ENCODE data around the gene SLC38A4.
"Not testable (repeated sequence)": the region's sequence is repeated elsewhere in the genome, so short reads cannot be mapped to it uniquely, and the experiment has no call there.

Gene SLC38A4
- 0 to 0.09 (median 0) reads per million in 3 donors for total RNA-seq

GRCh38 chr12:46825591-46826414 is at the start of gene SLC38A4:
Gene SLC38A4, minus strand, starts transcription at chr12:46825997. Its CDS starts 32,926 bp downstream, at chr12:46793071.
- DNase-seq, result no peak
- Histone ChIP-seq H3K4me1 (ENCODE audit: control insufficient read depth, insufficient read depth, low read length, poor library complexity, severe bottlenecking) (no peaks in the 10 kb centered on the region), H3K4me3 (ENCODE audit: insufficient read depth, low read depth, low read length, poor library complexity, severe bottlenecking) (no peak within 1 kb of the TSS), H3K9me3 (ENCODE audit: control insufficient read depth, low read length) (no peaks in the 10 kb centered on the region), H3K27ac (ENCODE audit: insufficient read depth, low read length, poor library complexity, severe bottlenecking) (no peak within 1 kb of the TSS), H3K27me3 (replicated peaks; ENCODE audit: control insufficient read depth, insufficient read depth, low read length, poor library complexity, severe bottlenecking) (peaks cover 12% of the 10 kb centered on the region), H3K36me3 (ENCODE audit: control insufficient read depth, insufficient read depth, low read length) (no peaks in the 10 kb centered on the region)

GRCh38 chr12:46875095-46875494 is 49.3 kb upstream of the SLC38A4 start:
- Histone ChIP-seq H3K36me3 (ENCODE audit: control insufficient read depth, insufficient read depth, low read length) (no peaks in the 10 kb centered on the region), H3K4me3 (ENCODE audit: insufficient read depth, low read depth, low read length, poor library complexity, severe bottlenecking) (no peak overlapping the region), H3K27ac (ENCODE audit: insufficient read depth, low read length, poor library complexity, severe bottlenecking) (no peak overlapping the region), H3K9me3 (ENCODE audit: control insufficient read depth, low read length) (peaks cover 5% of the 10 kb centered on the region), H3K4me1 (ENCODE audit: control insufficient read depth, insufficient read depth, low read length, poor library complexity, severe bottlenecking) (no peaks in the 10 kb centered on the region), H3K27me3 (replicated peaks; ENCODE audit: control insufficient read depth, insufficient read depth, low read length, poor library complexity, severe bottlenecking) (no peaks in the 10 kb centered on the region)
- no peak for DNase-seq

- H3K36me3 ChIP-seq (ENCODE audit: control insufficient read depth, insufficient read depth, low read length), result no peaks in the 10 kb centered on the region
- no peaks in the 10 kb centered on the region for H3K4me1 ChIP-seq (ENCODE audit: control insufficient read depth, insufficient read depth, low read length, poor library complexity, severe bottlenecking)
- peaks cover 5% of the 10 kb centered on the region for H3K9me3 ChIP-seq (ENCODE audit: control insufficient read depth, low read length)
- no peak overlapping the region for H3K27ac ChIP-seq (ENCODE audit: insufficient read depth, low read length, poor library complexity, severe bottlenecking)
- DNase-seq, result no peak
- H3K4me3 ChIP-seq (ENCODE audit: insufficient read depth, low read depth, low read length, poor library complexity, severe bottlenecking), result no peak overlapping the region
- H3K27me3 ChIP-seq (replicated peaks; ENCODE audit: control insufficient read depth, insufficient read depth, low read length, poor library complexity, severe bottlenecking), result no peaks in the 10 kb centered on the region
Observed at GRCh38 chr12:46874642-46875041, 48.8 kb upstream of the SLC38A4 start.

- no peaks in the 10 kb centered on the region for H3K4me1 ChIP-seq (ENCODE audit: control insufficient read depth, insufficient read depth, low read length, poor library complexity, severe bottlenecking)
- H3K4me3 ChIP-seq (ENCODE audit: insufficient read depth, low read depth, low read length, poor library complexity, severe bottlenecking), result no peak overlapping the region
- H3K27me3 ChIP-seq (replicated peaks; ENCODE audit: control insufficient read depth, insufficient read depth, low read length, poor library complexity, severe bottlenecking), result no peaks in the 10 kb centered on the region
- no peak for DNase-seq
- no peaks in the 10 kb centered on the region for H3K36me3 ChIP-seq (ENCODE audit: control insufficient read depth, insufficient read depth, low read length)
- peaks cover 5% of the 10 kb centered on the region for H3K9me3 ChIP-seq (ENCODE audit: control insufficient read depth, low read length)
- no peak overlapping the region for H3K27ac ChIP-seq (ENCODE audit: insufficient read depth, low read length, poor library complexity, severe bottlenecking)
Observed at GRCh38 chr12:46872135-46872534, 46.3 kb upstream of the SLC38A4 start.

- no peak for DNase-seq
- Histone ChIP-seq H3K27ac (ENCODE audit: insufficient read depth, low read length, poor library complexity, severe bottlenecking) (no peak overlapping the region), H3K4me1 (ENCODE audit: control insufficient read depth, insufficient read depth, low read length, poor library complexity, severe bottlenecking) (no peaks in the 10 kb centered on the region), H3K27me3 (replicated peaks; ENCODE audit: control insufficient read depth, insufficient read depth, low read length, poor library complexity, severe bottlenecking) (no peaks in the 10 kb centered on the region), H3K9me3 (ENCODE audit: control insufficient read depth, low read length) (no peaks in the 10 kb centered on the region), H3K36me3 (ENCODE audit: control insufficient read depth, insufficient read depth, low read length) (no peaks in the 10 kb centered on the region), H3K4me3 (ENCODE audit: insufficient read depth, low read depth, low read length, poor library complexity, severe bottlenecking) (no peak overlapping the region)
Observed at GRCh38 chr12:46865311-46865710, 39.5 kb upstream of the SLC38A4 start.

GRCh38 chr12:46858368-46858767 is 32.6 kb upstream of the SLC38A4 start:
- no peak for DNase-seq
- H3K27ac ChIP-seq (ENCODE audit: insufficient read depth, low read length, poor library complexity, severe bottlenecking), result no peak overlapping the region
- H3K36me3 ChIP-seq (ENCODE audit: control insufficient read depth, insufficient read depth, low read length), result no peaks in the 10 kb centered on the region
- H3K4me3 ChIP-seq (ENCODE audit: insufficient read depth, low read depth, low read length, poor library complexity, severe bottlenecking), result no peak overlapping the region
- H3K4me1 ChIP-seq (ENCODE audit: control insufficient read depth, insufficient read depth, low read length, poor library complexity, severe bottlenecking), result no peaks in the 10 kb centered on the region
- no peaks in the 10 kb centered on the region for H3K9me3 ChIP-seq (ENCODE audit: control insufficient read depth, low read length)
- no peaks in the 10 kb centered on the region for H3K27me3 ChIP-seq (replicated peaks; ENCODE audit: control insufficient read depth, insufficient read depth, low read length, poor library complexity, severe bottlenecking)

GRCh38 chr12:46857486-46857885 is 31.7 kb upstream of the SLC38A4 start:
- H3K27ac ChIP-seq (ENCODE audit: insufficient read depth, low read length, poor library complexity, severe bottlenecking), result no peak overlapping the region
- no peak overlapping the region for H3K4me3 ChIP-seq (ENCODE audit: insufficient read depth, low read depth, low read length, poor library complexity, severe bottlenecking)
- H3K36me3 ChIP-seq (ENCODE audit: control insufficient read depth, insufficient read depth, low read length), result no peaks in the 10 kb centered on the region
- H3K9me3 ChIP-seq (ENCODE audit: control insufficient read depth, low read length), result no peaks in the 10 kb centered on the region
- H3K4me1 ChIP-seq (ENCODE audit: control insufficient read depth, insufficient read depth, low read length, poor library complexity, severe bottlenecking), result no peaks in the 10 kb centered on the region
- DNase-seq, result no peak
- H3K27me3 ChIP-seq (replicated peaks; ENCODE audit: control insufficient read depth, insufficient read depth, low read length, poor library complexity, severe bottlenecking), result no peaks in the 10 kb centered on the region

GRCh38 chr12:46855760-46856159 is 30.0 kb upstream of the SLC38A4 start:
- Histone ChIP-seq H3K9me3 (ENCODE audit: control insufficient read depth, low read length) (no peaks in the 10 kb centered on the region), H3K27me3 (replicated peaks; ENCODE audit: control insufficient read depth, insufficient read depth, low read length, poor library complexity, severe bottlenecking) (no peaks in the 10 kb centered on the region), H3K36me3 (ENCODE audit: control insufficient read depth, insufficient read depth, low read length) (no peaks in the 10 kb centered on the region), H3K27ac (ENCODE audit: insufficient read depth, low read length, poor library complexity, severe bottlenecking) (no peak overlapping the region), H3K4me3 (ENCODE audit: insufficient read depth, low read depth, low read length, poor library complexity, severe bottlenecking) (no peak overlapping the region), H3K4me1 (ENCODE audit: control insufficient read depth, insufficient read depth, low read length, poor library complexity, severe bottlenecking) (no peaks in the 10 kb centered on the region)
- DNase-seq, result no peak

- not testable (repeated sequence) for H3K36me3 ChIP-seq (ENCODE audit: control insufficient read depth, insufficient read depth, low read length); H3K4me3 ChIP-seq (ENCODE audit: insufficient read depth, low read depth, low read length, poor library complexity, severe bottlenecking); H3K27me3 ChIP-seq (replicated peaks; ENCODE audit: control insufficient read depth, insufficient read depth, low read length, poor library complexity, severe bottlenecking); H3K4me1 ChIP-seq (ENCODE audit: control insufficient read depth, insufficient read depth, low read length, poor library complexity, severe bottlenecking); H3K27ac ChIP-seq (ENCODE audit: insufficient read depth, low read length, poor library complexity, severe bottlenecking); H3K9me3 ChIP-seq (ENCODE audit: control insufficient read depth, low read length); DNase-seq
Observed at GRCh38 chr12:46854188-46854587, 28.4 kb upstream of the SLC38A4 start.

- H3K27ac ChIP-seq (ENCODE audit: insufficient read depth, low read length, poor library complexity, severe bottlenecking); H3K27me3 ChIP-seq (replicated peaks; ENCODE audit: control insufficient read depth, insufficient read depth, low read length, poor library complexity, severe bottlenecking); H3K36me3 ChIP-seq (ENCODE audit: control insufficient read depth, insufficient read depth, low read length); H3K4me3 ChIP-seq (ENCODE audit: insufficient read depth, low read depth, low read length, poor library complexity, severe bottlenecking); DNase-seq; H3K4me1 ChIP-seq (ENCODE audit: control insufficient read depth, insufficient read depth, low read length, poor library complexity, severe bottlenecking); H3K9me3 ChIP-seq (ENCODE audit: control insufficient read depth, low read length): not testable (repeated sequence)
Observed at GRCh38 chr12:46848792-46849191, 23.0 kb upstream of the SLC38A4 start.
